Astrocyte of the cerebellum (primary cell): ENCODE results near the gene CA10.

ENCODE experiments used
- DNase-seq: peaks from one replicate; pipeline ENCODE4 v3.0.0-alpha.2; 2011; ENCODE audit warnings: low read depth
- H3K4me3 ChIP-seq: 2 replicates; pipeline ENCODE4 v1.5.1; 2011; ENCODE audit warnings: mild to moderate bottlenecking, low read depth, low read length, moderate library complexity
- in situ Hi-C: cut with HindIII; loops from 2 replicates; pipeline ENCODE4 v1.10.0; 2017; ENCODE audit warnings: low sequenced_read_pairs
- TF ChIP-seq, protein P1 (sequence below): IDR thresholded peaks from 2 replicates; pipeline ENCODE4 v1.5.1; 2012; ENCODE audit warnings: low read length, low read depth, moderate library complexity, mild to moderate bottlenecking; ENCODE audit errors: missing control alignments

The CA10 gene

GRCh38 chr17:51842763-51843162 lies 315.8 kb downstream of the CA10 start:
- TF ChIP-seq, protein P1, sequence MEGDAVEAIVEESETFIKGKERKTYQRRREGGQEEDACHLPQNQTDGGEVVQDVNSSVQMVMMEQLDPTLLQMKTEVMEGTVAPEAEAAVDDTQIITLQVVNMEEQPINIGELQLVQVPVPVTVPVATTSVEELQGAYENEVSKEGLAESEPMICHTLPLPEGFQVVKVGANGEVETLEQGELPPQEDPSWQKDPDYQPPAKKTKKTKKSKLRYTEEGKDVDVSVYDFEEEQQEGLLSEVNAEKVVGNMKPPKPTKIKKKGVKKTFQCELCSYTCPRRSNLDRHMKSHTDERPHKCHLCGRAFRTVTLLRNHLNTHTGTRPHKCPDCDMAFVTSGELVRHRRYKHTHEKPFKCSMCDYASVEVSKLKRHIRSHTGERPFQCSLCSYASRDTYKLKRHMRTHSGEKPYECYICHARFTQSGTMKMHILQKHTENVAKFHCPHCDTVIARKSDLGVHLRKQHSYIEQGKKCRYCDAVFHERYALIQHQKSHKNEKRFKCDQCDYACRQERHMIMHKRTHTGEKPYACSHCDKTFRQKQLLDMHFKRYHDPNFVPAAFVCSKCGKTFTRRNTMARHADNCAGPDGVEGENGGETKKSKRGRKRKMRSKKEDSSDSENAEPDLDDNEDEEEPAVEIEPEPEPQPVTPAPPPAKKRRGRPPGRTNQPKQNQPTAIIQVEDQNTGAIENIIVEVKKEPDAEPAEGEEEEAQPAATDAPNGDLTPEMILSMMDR, result no peak
- in situ Hi-C loops, result no loop called here
- H3K4me3 ChIP-seq, result no peak overlapping the region
- DNase-seq, result no peak

DNA sequence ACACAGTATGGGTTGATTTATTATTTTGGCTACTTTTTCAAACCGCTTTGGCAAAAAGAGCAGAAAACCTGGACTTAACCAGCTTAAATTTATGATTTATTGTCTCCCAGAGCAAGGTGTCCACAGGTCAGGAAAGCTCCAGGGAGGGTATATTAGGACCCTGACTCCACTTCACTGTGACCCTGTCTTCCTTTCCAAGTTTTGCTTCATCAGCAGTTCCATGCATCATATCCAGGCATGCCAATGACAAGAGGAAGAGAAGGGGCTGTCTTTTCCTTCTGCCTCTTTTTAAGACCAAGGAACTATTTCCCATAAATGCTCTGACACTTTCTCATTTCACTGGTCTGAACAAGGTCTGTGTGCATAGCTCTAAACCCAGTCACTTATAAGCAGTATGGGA lies 316.8 kb downstream of the CA10 start:
- TF ChIP-seq, protein P1, result no peak
- no peak overlapping the region for H3K4me3 ChIP-seq
- DNase-seq, result no peak
- in situ Hi-C loops, result no loop called here

- no peak overlapping the region for H3K4me3 ChIP-seq
- TF ChIP-seq, protein P1, result no peak
- no peak for DNase-seq
- in situ Hi-C loops, result no loop called here
Measured at GRCh38 chr17:51840688-51841087, 317.8 kb downstream of the CA10 start.

GRCh38 chr17:51833620-51834019 lies 324.9 kb downstream of the CA10 start:
- TF ChIP-seq, protein P1, result no peak
- in situ Hi-C loops, result no loop called here
- H3K4me3 ChIP-seq, result no peak overlapping the region
- no peak for DNase-seq

GRCh38 chr17:51833045-51833444 lies 325.5 kb downstream of the CA10 start:
- in situ Hi-C loops, result no loop called here
- TF ChIP-seq, protein P1, result no peak
- DNase-seq, result no peak
- H3K4me3 ChIP-seq, result no peak overlapping the region

DNA sequence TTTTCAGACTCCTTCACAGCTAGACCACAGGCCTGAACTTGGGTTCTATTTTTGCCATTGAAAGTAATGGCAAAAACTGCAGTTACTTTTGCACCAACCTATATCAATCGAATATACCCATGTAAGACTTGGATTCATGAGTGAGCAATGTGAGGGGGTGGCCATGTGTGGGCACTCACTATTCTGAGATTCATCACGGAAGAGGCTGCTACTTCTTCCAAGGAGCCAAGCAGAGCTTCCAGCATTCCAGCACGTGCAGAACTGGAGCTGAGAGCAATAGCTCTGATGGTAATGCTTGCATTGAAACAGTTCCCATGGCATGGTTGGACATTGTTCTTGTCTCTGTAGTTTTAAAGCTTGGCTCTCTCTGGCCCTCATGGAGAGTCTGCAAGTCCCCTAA lies 327.6 kb downstream of the CA10 start:
- no peak for DNase-seq
- TF ChIP-seq, protein P1, result no peak
- in situ Hi-C loops, result no loop called here
- no peak overlapping the region for H3K4me3 ChIP-seq

DNA sequence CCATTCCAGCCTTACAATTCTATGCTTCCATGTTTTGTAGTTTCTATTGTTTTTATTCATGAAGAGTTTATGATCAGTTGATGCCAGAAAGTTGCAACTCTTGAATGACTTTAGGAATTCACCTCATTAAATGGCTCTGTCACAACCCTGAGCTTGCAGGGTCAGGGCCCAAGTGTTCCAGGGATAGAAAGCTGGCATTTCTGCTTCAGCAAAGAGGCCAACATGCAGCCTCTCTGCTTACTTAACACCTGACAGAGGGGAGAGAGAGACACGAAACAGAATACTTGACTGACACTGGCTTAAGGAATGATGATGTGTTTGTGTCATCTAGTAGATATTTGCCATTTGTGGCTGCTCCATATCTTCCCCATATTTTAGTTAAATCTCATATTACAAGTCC lies 328.1 kb downstream of the CA10 start:
- DNase-seq, result no peak
- H3K4me3 ChIP-seq, result no peak overlapping the region
- TF ChIP-seq, protein P1, result no peak
- in situ Hi-C loops, result no loop called here
